Measurements from ENCODE around the gene RAD9A.
A peak's percentile ranks its signal among the peaks of the same experiment; 100 is the strongest.

RAD9A gene

GRCh38 chr11:67375320-67376055, 16.3 kb upstream of the RAD9A start:
- DNase-seq, result no peak

DNA sequence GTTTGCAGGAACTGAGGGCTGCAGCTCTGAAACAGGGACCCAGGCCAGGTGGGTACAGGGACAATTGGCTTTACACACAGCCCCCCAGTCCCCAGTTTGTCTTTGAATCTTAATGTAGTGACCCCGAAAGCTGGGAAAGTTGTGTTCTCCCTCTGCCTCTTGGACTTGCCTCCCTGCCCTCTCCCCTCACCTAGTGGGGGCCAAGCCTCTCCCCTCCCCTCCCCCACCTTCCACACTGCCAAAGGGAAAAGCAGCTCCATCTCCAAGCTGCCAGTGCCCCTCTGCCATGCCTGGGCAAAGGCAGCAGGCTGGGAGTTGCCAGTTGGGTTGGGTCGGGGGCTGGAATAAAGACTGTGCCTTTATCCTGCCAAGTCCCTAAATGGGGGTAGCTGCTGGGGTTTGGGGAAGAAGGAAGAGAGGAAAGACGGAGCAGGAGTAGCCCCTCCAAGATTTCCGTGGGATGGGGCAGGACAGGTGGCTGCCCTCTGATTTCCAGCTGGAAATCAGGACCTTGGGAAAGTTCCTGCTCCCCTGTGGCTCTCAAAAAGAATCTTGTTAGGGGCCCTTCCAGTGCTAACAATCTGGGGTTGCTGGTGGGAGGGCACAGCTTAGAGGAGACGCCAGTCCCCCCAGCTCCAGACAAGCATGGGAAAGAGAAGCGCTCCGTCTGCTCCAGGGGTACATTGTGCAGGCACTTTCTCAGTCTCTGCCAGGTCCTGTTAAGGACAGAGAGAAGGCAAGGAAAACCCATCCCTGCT, 15.5 kb upstream of the RAD9A start:
- DNase-seq, result no peak

- DNase-seq, result no peak
Observed at GRCh38 chr11:67376873-67377808, 14.6 kb upstream of the RAD9A start.

DNA sequence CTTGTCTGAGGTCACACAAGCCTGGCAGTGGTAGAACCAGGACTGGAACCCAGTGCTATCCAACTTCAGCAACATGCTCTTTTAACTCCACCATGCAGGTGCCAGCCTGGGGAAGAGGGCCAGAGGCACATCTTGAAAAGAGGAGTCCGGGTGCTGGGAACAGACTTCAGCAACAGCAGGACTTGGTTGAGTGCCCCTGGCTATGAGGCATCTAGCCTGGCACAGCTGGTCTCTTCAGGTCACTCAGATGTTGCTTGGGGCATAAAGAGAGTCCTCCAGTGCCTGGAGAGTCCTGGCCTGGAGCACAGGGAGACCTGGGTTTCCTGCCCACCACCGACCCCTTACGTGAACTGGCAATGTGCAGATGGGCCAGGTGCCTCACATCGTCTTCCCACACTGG, 13.2 kb upstream of the RAD9A start:
- no peak for DNase-seq

- no peak for DNase-seq
Observed at GRCh38 chr11:67379061-67380058, 12.4 kb upstream of the RAD9A start.

DNA sequence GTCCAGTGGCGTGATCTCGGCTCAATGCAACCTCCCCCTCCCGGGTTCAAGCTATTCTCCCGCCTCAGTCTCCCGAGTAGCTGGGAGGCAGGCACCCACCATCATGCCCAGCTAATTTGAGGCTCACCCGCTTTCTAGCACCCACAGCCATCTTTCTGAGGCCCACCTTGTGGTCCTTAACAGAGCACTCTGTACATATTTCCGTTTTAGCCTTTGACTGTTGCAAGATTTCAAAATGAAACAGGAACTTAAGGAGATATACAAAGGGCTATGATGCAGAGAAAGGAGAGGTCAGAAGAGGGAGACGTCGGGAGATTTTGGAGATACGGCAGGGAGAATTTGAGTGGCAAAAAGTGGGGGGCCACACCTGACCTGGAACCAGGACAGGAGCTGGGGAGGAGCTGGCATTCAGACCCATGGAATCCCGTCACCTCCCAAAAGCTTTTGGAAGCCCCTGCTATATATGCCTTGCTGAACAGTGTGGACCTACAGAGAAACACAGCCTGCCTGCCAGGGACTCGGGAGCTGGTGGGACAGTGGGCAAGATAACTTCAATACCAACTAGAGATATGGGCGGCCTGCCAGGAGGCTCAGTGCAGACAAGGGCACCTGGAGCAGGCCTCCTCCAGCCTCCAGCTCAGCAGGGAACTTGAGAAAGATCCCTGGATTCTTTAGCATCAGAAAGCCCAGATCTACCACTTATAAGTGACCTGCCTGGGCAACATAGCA, 10.4 kb upstream of the RAD9A start:
- no peak for DNase-seq

DNA sequence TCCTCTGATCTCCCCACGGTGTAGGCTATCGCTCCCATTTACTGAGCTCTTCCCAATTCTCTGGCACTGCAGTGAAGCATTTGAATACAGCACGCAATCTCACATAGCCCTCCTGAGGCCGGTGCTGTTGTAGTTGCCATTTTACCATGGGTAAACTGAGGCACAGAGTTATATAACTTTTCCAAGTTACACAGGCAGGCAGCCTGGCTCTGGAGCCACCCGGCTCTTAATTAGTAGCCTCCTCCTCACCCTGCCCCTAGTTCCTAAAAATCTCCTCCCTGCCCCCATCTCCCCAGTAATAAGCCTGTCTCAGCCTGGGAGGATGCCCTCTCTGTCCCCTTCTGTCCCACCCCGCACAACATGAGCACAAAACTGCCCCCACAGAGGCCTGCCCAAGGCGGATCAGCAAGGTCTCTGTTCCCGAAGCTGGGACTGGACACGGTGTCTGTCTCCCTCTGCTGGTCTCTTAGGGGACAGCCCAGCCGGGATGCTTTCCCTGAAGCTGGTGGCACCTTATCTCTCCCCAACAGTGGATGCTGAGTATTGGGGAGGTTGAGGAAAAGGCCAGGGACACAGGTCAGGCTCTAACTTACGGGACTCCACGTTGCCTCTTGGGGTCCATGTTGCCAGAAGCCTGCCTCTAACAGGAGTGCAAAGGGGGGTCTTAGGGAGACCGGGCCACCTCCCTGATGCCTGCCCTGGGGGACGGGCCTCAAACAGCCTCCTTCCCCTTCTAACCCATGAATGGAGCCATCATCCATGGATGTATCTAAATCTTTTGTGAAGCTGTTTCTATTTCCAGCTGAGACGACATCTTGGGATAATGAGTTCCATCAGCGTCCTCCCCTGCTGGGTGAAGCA, 9.3 kb upstream of the RAD9A start:
- DNase-seq, result peak; percentile 85

DNA sequence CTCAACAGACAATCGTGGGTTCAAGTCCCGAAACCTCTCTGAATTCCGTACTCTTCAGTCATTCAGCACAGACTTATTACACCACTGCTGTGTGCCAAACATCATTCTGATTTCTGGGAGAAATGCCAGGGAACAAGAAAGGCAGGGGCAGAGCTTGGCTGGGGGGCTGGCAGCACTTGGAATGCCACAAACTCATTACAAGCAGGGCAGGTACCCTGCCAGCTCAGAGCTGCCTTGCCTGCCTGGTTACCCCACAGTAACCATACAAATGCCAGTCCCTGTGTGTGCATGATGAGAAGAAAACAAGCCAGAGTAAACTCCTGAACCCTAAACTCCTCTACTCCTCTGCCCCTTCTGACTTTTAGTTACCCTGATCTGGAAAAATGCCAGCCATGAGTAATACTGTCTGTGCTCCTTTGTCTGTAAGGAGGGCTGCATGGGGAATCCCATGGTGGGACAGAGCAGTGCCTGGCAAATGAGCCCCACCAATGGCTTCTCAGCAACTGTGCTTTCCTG, 6.9 kb upstream of the RAD9A start:
- DNase-seq, result no peak

DNA sequence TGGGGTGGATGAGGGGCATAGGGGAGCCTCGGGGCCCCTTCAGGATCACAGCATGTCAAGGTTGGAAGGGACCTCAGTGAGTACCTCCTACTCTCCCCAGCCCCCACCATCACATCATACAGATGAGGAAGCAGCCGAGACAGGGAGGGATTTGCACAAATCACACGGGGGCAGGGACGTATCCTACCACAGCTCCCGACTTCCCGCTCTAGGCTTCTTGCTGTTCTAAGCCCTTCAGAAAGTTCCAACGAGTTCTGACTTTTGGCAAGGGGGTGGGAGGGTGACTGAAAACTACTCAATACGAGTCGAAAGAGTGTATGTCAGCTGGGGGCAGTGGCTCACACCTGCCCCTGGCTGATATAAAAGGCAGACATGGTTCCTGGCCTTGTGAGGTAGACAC, 4.7 kb upstream of the RAD9A start:
- DNase-seq, result no peak

- DNase-seq, result no peak
Observed at GRCh38 chr11:67387518-67387917, 4.3 kb upstream of the RAD9A start.

GRCh38 chr11:67389477-67389876, 2.3 kb upstream of the RAD9A start:
- no peak for DNase-seq

- DNase-seq, result no peak
Observed at GRCh38 chr11:67390947-67391303, 861 bp upstream of the RAD9A start.

GRCh38 chr11:67392183-67392715, 463 bp downstream of the RAD9A start:
- DNase-seq, result no peak

GRCh38 chr11:67393437-67393836, 1.7 kb downstream of the RAD9A start:
- no peak for DNase-seq

DNA sequence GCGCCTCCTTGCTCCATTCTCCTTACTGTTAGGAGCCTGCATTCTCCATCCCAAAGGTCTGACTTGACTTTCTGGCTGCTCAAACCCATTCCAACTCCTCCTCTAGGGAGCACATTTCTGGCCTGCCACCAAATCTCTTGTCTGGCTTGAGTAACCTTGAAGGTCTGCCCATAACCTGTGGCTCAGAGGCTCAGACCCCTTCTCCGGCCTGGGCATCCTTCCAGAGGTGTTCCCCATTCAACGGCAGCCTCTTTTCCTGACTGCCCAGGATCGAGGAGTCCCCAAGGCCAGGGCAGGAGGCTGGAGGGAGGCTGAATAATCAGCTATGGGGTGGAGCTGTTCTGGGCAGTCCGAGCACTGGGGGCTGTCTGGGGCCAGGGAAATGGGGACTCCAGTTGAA, 2.2 kb downstream of the RAD9A start:
- DNase-seq, result no peak

GRCh38 chr11:67395555-67396258, 3.9 kb downstream of the RAD9A start:
- DNase-seq, result no peak

- DNase-seq, result no peak
Observed at GRCh38 chr11:67396259-67396581, 4.4 kb downstream of the RAD9A start.

DNA sequence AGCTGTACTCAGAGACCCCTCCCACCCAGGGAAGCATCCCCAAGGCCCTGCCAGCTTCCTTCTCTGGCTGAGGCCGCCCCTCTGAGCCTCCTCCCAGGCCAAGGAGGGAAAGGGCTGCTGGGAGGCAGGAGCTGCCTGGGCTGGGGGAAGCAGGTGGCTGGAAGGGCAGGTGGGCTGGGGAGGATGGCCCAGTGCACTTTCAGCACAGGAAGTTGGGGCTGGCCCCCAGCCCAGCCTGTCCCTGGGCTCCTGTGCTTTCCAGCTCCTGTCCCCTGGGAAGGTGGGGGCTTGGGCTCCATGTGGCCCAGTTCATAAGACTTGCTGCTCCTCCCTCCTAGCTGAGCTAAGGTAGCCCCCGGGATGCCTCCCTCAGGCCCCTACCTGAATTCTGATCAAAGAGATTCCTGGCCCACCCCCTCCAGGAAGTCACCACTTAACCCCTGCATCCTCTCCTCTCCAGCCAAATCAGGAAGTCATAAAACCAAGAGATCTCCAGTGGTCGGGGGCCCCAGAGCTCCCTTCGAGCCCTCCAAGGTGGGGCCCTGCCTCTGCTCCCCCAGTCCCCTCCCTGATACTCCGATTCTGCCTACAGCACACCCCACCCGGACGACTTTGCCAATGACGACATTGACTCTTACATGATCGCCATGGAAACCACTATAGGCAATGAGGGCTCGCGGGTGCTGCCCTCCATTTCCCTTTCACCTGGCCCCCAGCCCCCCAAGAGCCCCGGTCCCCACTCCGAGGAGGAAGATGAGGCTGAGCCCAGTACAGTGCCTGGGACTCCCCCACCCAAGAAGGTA, 5.0 kb downstream of the RAD9A start:
- DNase-seq, result no peak

- DNase-seq, result no peak
Observed at GRCh38 chr11:67397536-67397935, 5.8 kb downstream of the RAD9A start.

Measured in right hindlimb (tissue), 1 donor.